GM04503 (cell line): ENCODE results near the gene HLA-C.
"Not testable (repeated sequence)": the region's sequence is repeated elsewhere in the genome, so short reads cannot be mapped to it uniquely, and the experiment has no call there.

Experiments used
- DNase-seq: peaks from one replicate; pipeline ENCODE4 v3.0.0-alpha.2; 2012; ENCODE audit warnings: low read depth

Gene HLA-C

GRCh38 chr6:31271641-31272357 is at the start of gene HLA-C:
Gene HLA-C (minus strand): TSS chr6:31272092. CDS start chr6:31272071, 21 bp downstream.
- peak; percentile 82 for DNase-seq

GRCh38 chr6:31321005-31321707 is 49.3 kb upstream of the HLA-C start:
- no peak for DNase-seq

- no peak for DNase-seq
Measured at GRCh38 chr6:31317036-31317435, 45.1 kb upstream of the HLA-C start.

GRCh38 chr6:31309641-31310040 is 37.7 kb upstream of the HLA-C start:
- DNase-seq = no peak

- DNase-seq = no peak
Measured at GRCh38 chr6:31308845-31309175, 36.9 kb upstream of the HLA-C start.

GRCh38 chr6:31308050-31308844 is 36.4 kb upstream of the HLA-C start:
- DNase-seq = no peak

GRCh38 chr6:31307669-31308049 is 35.8 kb upstream of the HLA-C start:
- no peak for DNase-seq

- no peak for DNase-seq
Measured at GRCh38 chr6:31305703-31306219, 33.9 kb upstream of the HLA-C start.

GRCh38 chr6:31304683-31305082 is 32.8 kb upstream of the HLA-C start:
- DNase-seq = no peak

GRCh38 chr6:31300797-31301196 is 28.9 kb upstream of the HLA-C start:
- no peak for DNase-seq

- DNase-seq = no peak
Measured at GRCh38 chr6:31299947-31300346, 28.1 kb upstream of the HLA-C start.

GRCh38 chr6:31299511-31299910 is 27.6 kb upstream of the HLA-C start:
- no peak for DNase-seq

- DNase-seq = no peak
Measured at GRCh38 chr6:31294056-31294455, 22.2 kb upstream of the HLA-C start.

- no peak for DNase-seq
Measured at GRCh38 chr6:31293343-31293742, 21.5 kb upstream of the HLA-C start.

GRCh38 chr6:31289788-31290187 is 17.9 kb upstream of the HLA-C start:
- DNase-seq = no peak

GRCh38 chr6:31287619-31288018 is 15.7 kb upstream of the HLA-C start:
- DNase-seq = no peak

- no peak for DNase-seq
Measured at GRCh38 chr6:31285982-31286381, 14.1 kb upstream of the HLA-C start.

- no peak for DNase-seq
Measured at GRCh38 chr6:31285486-31285885, 13.6 kb upstream of the HLA-C start.

GRCh38 chr6:31279647-31280046 is 7.8 kb upstream of the HLA-C start:
- DNase-seq = not testable (repeated sequence)

- no peak for DNase-seq
Measured at GRCh38 chr6:31272836-31273626, 1.1 kb upstream of the HLA-C start.

GRCh38 chr6:31272436-31272835 is 544 bp upstream of the HLA-C start:
- no peak for DNase-seq
